Measurements from ENCODE around the gene KRTAP10-1.

The KRTAP10-1 gene

GRCh38 chr21:44492567-44493385 is 47.2 kb downstream of the KRTAP10-1 start:
- no peaks in the 10 kb centered on the region for H3K36me3 ChIP-seq (ENCODE audit: control insufficient read depth in 4 of 4, insufficient read depth in 4 of 4, low read length in 3 of 4)
- no peak for DNase-seq
- WGBS (ENCODE audit: insufficient coverage), result 91% methylated on average over 9 of the region's 9 CpGs
- ChIA-PET POLR2A (no interaction called here), CTCF (interaction anchor here (1.7 kb wide), 1 partner anchor 9 kb away, joined by 4 read pairs; no protein-coding TSS in a partner anchor)
- H3K9me3 ChIP-seq (ENCODE audit: control extremely low read depth in 1 of 5, control insufficient read depth in 4 of 5, insufficient read depth in 2 of 5, low read depth in 1 of 5, low read length in 4 of 5), result peaks cover 3 to 27% (median 26%) of the 10 kb centered on the region in 5 experiments
- no peak overlapping the region for H3K4me3 ChIP-seq (ENCODE audit: control insufficient read depth in 1 of 7, extremely low read depth in 1 of 7, insufficient read depth in 4 of 7, low read depth in 2 of 7, low read length in 6 of 7)
- no peak overlapping the region for H3K27ac ChIP-seq (ENCODE audit: insufficient read depth in 1 of 2, low read depth in 1 of 2, low read length in 2 of 2, poor library complexity in 1 of 2, severe bottlenecking in 2 of 2)
- no peaks in the 10 kb centered on the region for H3K4me1 ChIP-seq (ENCODE audit: control extremely low read depth in 1 of 4, control insufficient read depth in 4 of 4, insufficient read depth in 4 of 4, low read length in 3 of 4)
- H3K27me3 ChIP-seq (replicated peaks in 2 of 5; ENCODE audit: control insufficient read depth in 4 of 5, insufficient read depth in 5 of 5, low read length in 4 of 5), result peaks cover 0 to 15% (median 6%) of the 10 kb centered on the region in 5 experiments

GRCh38 chr21:44490816-44491215 is 49.2 kb downstream of the KRTAP10-1 start:
- Histone ChIP-seq H3K4me1 (ENCODE audit: control extremely low read depth in 1 of 4, control insufficient read depth in 4 of 4, insufficient read depth in 4 of 4, low read length in 3 of 4) (no peaks in the 10 kb centered on the region), H3K36me3 (ENCODE audit: control insufficient read depth in 4 of 4, insufficient read depth in 4 of 4, low read length in 3 of 4) (no peaks in the 10 kb centered on the region), H3K4me3 (ENCODE audit: control insufficient read depth in 1 of 7, extremely low read depth in 1 of 7, insufficient read depth in 4 of 7, low read depth in 2 of 7, low read length in 6 of 7) (no peak overlapping the region), H3K27me3 (replicated peaks in 2 of 5; ENCODE audit: control insufficient read depth in 4 of 5, insufficient read depth in 5 of 5, low read length in 4 of 5) (peaks cover 0 to 5% (median 2%) of the 10 kb centered on the region in 5 experiments), H3K9me3 (ENCODE audit: control extremely low read depth in 1 of 5, control insufficient read depth in 4 of 5, insufficient read depth in 2 of 5, low read depth in 1 of 5, low read length in 4 of 5) (peaks cover 3 to 29% (median 27%) of the 10 kb centered on the region in 5 experiments), H3K27ac (ENCODE audit: insufficient read depth in 1 of 2, low read depth in 1 of 2, low read length in 2 of 2, poor library complexity in 1 of 2, severe bottlenecking in 2 of 2) (no peak overlapping the region)
- 92% methylated on average over 6 of the region's 9 CpGs for WGBS (ENCODE audit: insufficient coverage)
- CTCF ChIA-PET, result interaction anchor here (0.6 kb wide), 1 partner anchor 11 kb away, joined by 3 read pairs; no protein-coding TSS in a partner anchor
- POLR2A ChIA-PET, result no interaction called here
- no peak for DNase-seq

- CTCF ChIA-PET, result no interaction called here
- DNase-seq, result no peak
- no peak overlapping the region for H3K4me3 ChIP-seq (ENCODE audit: control insufficient read depth in 1 of 7, extremely low read depth in 1 of 7, insufficient read depth in 4 of 7, low read depth in 2 of 7, low read length in 6 of 7)
Measured at GRCh38 chr21:44490405-44490804, 49.6 kb downstream of the KRTAP10-1 start.

GRCh38 chr21:44489962-44490361 is 50.0 kb downstream of the KRTAP10-1 start:
- 48% methylated on average over 7 of the region's 7 CpGs for WGBS (ENCODE audit: insufficient coverage)
- ChIA-PET CTCF (no interaction called here), POLR2A (no interaction called here)
- Histone ChIP-seq H3K4me3 (ENCODE audit: control insufficient read depth in 1 of 7, extremely low read depth in 1 of 7, insufficient read depth in 4 of 7, low read depth in 2 of 7, low read length in 6 of 7) (no peak overlapping the region), H3K4me1 (ENCODE audit: control extremely low read depth in 1 of 4, control insufficient read depth in 4 of 4, insufficient read depth in 4 of 4, low read length in 3 of 4) (no peaks in the 10 kb centered on the region), H3K27me3 (replicated peaks in 2 of 5; ENCODE audit: control insufficient read depth in 4 of 5, insufficient read depth in 5 of 5, low read length in 4 of 5) (peaks cover 0 to 3% (median 0%) of the 10 kb centered on the region in 5 experiments), H3K36me3 (ENCODE audit: control insufficient read depth in 4 of 4, insufficient read depth in 4 of 4, low read length in 3 of 4) (no peaks in the 10 kb centered on the region), H3K27ac (ENCODE audit: insufficient read depth in 1 of 2, low read depth in 1 of 2, low read length in 2 of 2, poor library complexity in 1 of 2, severe bottlenecking in 2 of 2) (no peak overlapping the region), H3K9me3 (ENCODE audit: control extremely low read depth in 1 of 5, control insufficient read depth in 4 of 5, insufficient read depth in 2 of 5, low read depth in 1 of 5, low read length in 4 of 5) (peaks cover 3 to 29% (median 27%) of the 10 kb centered on the region in 5 experiments)
- DNase-seq, result no peak

More at GRCh38 chr21:44490405-44490804, 49.6 kb downstream of the KRTAP10-1 start:
- no peaks in the 10 kb centered on the region for H3K36me3 ChIP-seq (ENCODE audit: control insufficient read depth in 4 of 4, insufficient read depth in 4 of 4, low read length in 3 of 4)
- H3K9me3 ChIP-seq (ENCODE audit: control extremely low read depth in 1 of 5, control insufficient read depth in 4 of 5, insufficient read depth in 2 of 5, low read depth in 1 of 5, low read length in 4 of 5), result peaks cover 3 to 29% (median 27%) of the 10 kb centered on the region in 5 experiments
- no peaks in the 10 kb centered on the region for H3K4me1 ChIP-seq (ENCODE audit: control extremely low read depth in 1 of 4, control insufficient read depth in 4 of 4, insufficient read depth in 4 of 4, low read length in 3 of 4)
- no peak overlapping the region for H3K27ac ChIP-seq (ENCODE audit: insufficient read depth in 1 of 2, low read depth in 1 of 2, low read length in 2 of 2, poor library complexity in 1 of 2, severe bottlenecking in 2 of 2)
- over 99% methylated on average over 17 of the region's 19 CpGs for WGBS (ENCODE audit: insufficient coverage)
- H3K27me3 ChIP-seq (replicated peaks in 2 of 5; ENCODE audit: control insufficient read depth in 4 of 5, insufficient read depth in 5 of 5, low read length in 4 of 5), result peaks cover 0 to 3% (median 0%) of the 10 kb centered on the region in 5 experiments
- POLR2A ChIA-PET, result no interaction called here
